Astrocyte (in vitro differentiated cells and primary cell): ENCODE data around the gene SCN8A. TPM values are rescaled to one million over a fixed set of nuclear protein-coding genes. Genes with fewer than 3 reads are reported as not detected.

Experiments
- DNase-seq: peaks from one replicate; pipeline ENCODE4 v3.0.0-alpha.2; 2010; ENCODE audit warnings: low read depth
- FAIRE-seq: peaks from 2 replicates; lab custom pipeline; 2011; peaks lifted over from hg19 to GRCh38; lab: Jason Lieb, UNC
- H2AFZ ChIP-seq: 2 replicates; pipeline ENCODE4 v1.6.0; 2012; ENCODE audit warnings: low read depth, low read length, inconsistent platforms
- H3K27ac ChIP-seq: 2 replicates; pipeline ENCODE4 v1.5.1; 2011; ENCODE audit warnings: low read depth, low read length, inconsistent platforms
- H3K27me3 ChIP-seq: 2 replicates; pipeline ENCODE4 v1.6.0; 2011; ENCODE audit warnings: low read length, inconsistent platforms; ENCODE audit not compliant: insufficient read depth
- H3K36me3 ChIP-seq: 2 replicates; pipeline ENCODE4 v1.5.1; 2011; ENCODE audit warnings: low read length, inconsistent platforms; ENCODE audit not compliant: insufficient read depth
- H3K4me1 ChIP-seq: 2 replicates; pipeline ENCODE4 v1.5.1; 2011; ENCODE audit warnings: low read length, inconsistent platforms; ENCODE audit not compliant: insufficient read depth
- H3K4me2 ChIP-seq: 2 replicates; pipeline ENCODE4 v1.6.0; 2012; ENCODE audit warnings: low read length, inconsistent platforms
- H3K4me3 ChIP-seq: 2 replicates; pipeline ENCODE4 v1.5.1; 2011; ENCODE audit warnings: low read depth, mild to moderate bottlenecking, low read length, inconsistent platforms; ENCODE audit not compliant: insufficient read depth
- H3K79me2 ChIP-seq: 2 replicates; pipeline ENCODE4 v1.6.0; 2012; ENCODE audit warnings: mild to moderate bottlenecking, low read length, inconsistent platforms; ENCODE audit not compliant: insufficient read depth
- H3K9ac ChIP-seq: 2 replicates; pipeline ENCODE4 v1.6.0; 2012; ENCODE audit warnings: mild to moderate bottlenecking, low read length, inconsistent platforms
- H3K9me3 ChIP-seq: 2 replicates; pipeline ENCODE4 v1.5.1; 2012; ENCODE audit warnings: low read depth, mild to moderate bottlenecking, low read length, inconsistent platforms; ENCODE audit not compliant: insufficient read depth
- H4K20me1 ChIP-seq: 2 replicates; pipeline ENCODE4 v1.6.0; 2012; ENCODE audit warnings: low read length, inconsistent platforms; ENCODE audit not compliant: insufficient read depth
- H3K27ac Mint-ChIP-seq: one replicate; pipeline ENCODE4 v1.8.0; 2021; ENCODE audit warnings: mild to moderate bottlenecking, mixed read lengths; ENCODE audit not compliant: unreplicated experiment
- H3K27me3 Mint-ChIP-seq: one replicate; pipeline ENCODE4 v1.8.0; 2021; ENCODE audit warnings: low read depth, mixed read lengths; ENCODE audit not compliant: unreplicated experiment
- H3K36me3 Mint-ChIP-seq: one replicate; pipeline ENCODE4 v1.8.0; 2021; ENCODE audit warnings: low read depth, mixed read lengths; ENCODE audit not compliant: unreplicated experiment
- H3K4me1 Mint-ChIP-seq: one replicate; pipeline ENCODE4 v1.8.0; 2021; ENCODE audit warnings: low read depth, mixed read lengths; ENCODE audit not compliant: unreplicated experiment
- H3K4me3 Mint-ChIP-seq: one replicate; pipeline ENCODE4 v1.8.0; 2021; ENCODE audit warnings: mild to moderate bottlenecking, moderate library complexity, mixed read lengths; ENCODE audit not compliant: unreplicated experiment
- H3K9me3 Mint-ChIP-seq: one replicate; pipeline ENCODE4 v1.8.0; 2021; ENCODE audit warnings: mild to moderate bottlenecking, mixed read lengths; ENCODE audit not compliant: unreplicated experiment
- CTCF ChIP-seq: IDR thresholded peaks from 2 replicates; pipeline ENCODE4 v1.5.1; 2011; ENCODE audit warnings: low read depth, mild to moderate bottlenecking, inconsistent platforms, low read length, moderate library complexity; ENCODE audit not compliant: insufficient read depth
- EZH2 ChIP-seq: IDR thresholded peaks from 2 replicates; pipeline ENCODE4 v1.6.1; 2012; ENCODE audit warnings: mild to moderate bottlenecking, low read length, inconsistent platforms; ENCODE audit not compliant: insufficient read depth
- total RNA-seq: library from RNA; stranded (reverse); gene quantifications from 2 replicates; pipeline ENCODE4 v1.2.1, GENCODE V29; 2021

SCN8A gene
- total RNA-seq, 1 donor from 2014 or later: 6.5 TPM

- peaks cover 4% of the 10 kb centered on the region for H3K36me3 Mint-ChIP-seq
- no peak overlapping the region for H3K27ac Mint-ChIP-seq
- Histone ChIP-seq H3K79me2 (peaks cover 3% of the 10 kb centered on the region), H3K27ac (no peak overlapping the region), H4K20me1 (peaks cover 32% of the 10 kb centered on the region), H3K4me3 (no peak overlapping the region), H3K9ac (no peak overlapping the region), H3K4me1 (no peaks in the 10 kb centered on the region), H2AFZ (no peak overlapping the region), H3K27me3 (peaks cover 3% of the 10 kb centered on the region), H3K4me2 (no peak overlapping the region), H3K9me3 (no peaks in the 10 kb centered on the region), H3K36me3 (no peaks in the 10 kb centered on the region)
- DNase-seq: peak; percentile 25
- no peaks in the 10 kb centered on the region for H3K4me1 Mint-ChIP-seq
- no peak overlapping the region for H3K4me3 Mint-ChIP-seq
- no peak for FAIRE-seq
- H3K9me3 Mint-ChIP-seq: peaks cover 2% of the 10 kb centered on the region
- TF ChIP-seq EZH2 (no peak), CTCF (no peak)
- peaks cover 4% of the 10 kb centered on the region for H3K27me3 Mint-ChIP-seq
These were observed 70.2 kb downstream of the SCN8A start for GRCh38 chr12:51661199-51661598.

- Histone ChIP-seq H2AFZ (no peak overlapping the region), H3K4me3 (no peak overlapping the region), H3K9me3 (no peaks in the 10 kb centered on the region), H3K27ac (no peak overlapping the region), H3K36me3 (no peaks in the 10 kb centered on the region), H4K20me1 (peaks cover 32% of the 10 kb centered on the region), H3K4me1 (no peaks in the 10 kb centered on the region), H3K4me2 (no peak overlapping the region), H3K79me2 (peaks cover 3% of the 10 kb centered on the region), H3K27me3 (peaks cover 3% of the 10 kb centered on the region), H3K9ac (no peak overlapping the region)
- H3K4me1 Mint-ChIP-seq: no peaks in the 10 kb centered on the region
- H3K4me3 Mint-ChIP-seq: no peak overlapping the region
- TF ChIP-seq CTCF (no peak), EZH2 (no peak)
- H3K27ac Mint-ChIP-seq: no peak overlapping the region
- H3K27me3 Mint-ChIP-seq: peaks cover 4% of the 10 kb centered on the region
- H3K36me3 Mint-ChIP-seq: peaks cover 4% of the 10 kb centered on the region
- no peak for DNase-seq
- H3K9me3 Mint-ChIP-seq: peaks cover 2% of the 10 kb centered on the region
- no peak for FAIRE-seq
These were observed 70.8 kb downstream of the SCN8A start for GRCh38 chr12:51661836-51662235.

GRCh38 chr12:51662728-51663154 is 71.7 kb downstream of the SCN8A start:
- H3K79me2 ChIP-seq: peaks cover 3% of the 10 kb centered on the region
- Mint-ChIP-seq H3K36me3 (peaks cover 4% of the 10 kb centered on the region), H3K9me3 (peaks cover 2% of the 10 kb centered on the region), H3K27ac (no peak overlapping the region), H3K4me1 (no peaks in the 10 kb centered on the region), H3K27me3 (peaks cover 4% of the 10 kb centered on the region), H3K4me3 (no peak overlapping the region)
- H2AFZ ChIP-seq: no peak overlapping the region
- no peaks in the 10 kb centered on the region for H3K4me1 ChIP-seq
- H3K27me3 ChIP-seq: peaks cover 3% of the 10 kb centered on the region
- H4K20me1 ChIP-seq: peaks cover 32% of the 10 kb centered on the region
- no peak overlapping the region for H3K9ac ChIP-seq
- H3K27ac ChIP-seq: no peak overlapping the region
- no peak for TF ChIP-seq EZH2
- no peak overlapping the region for H3K4me2 ChIP-seq
- DNase-seq (no peak), FAIRE-seq (no peak)
- H3K9me3 ChIP-seq: no peaks in the 10 kb centered on the region
- no peaks in the 10 kb centered on the region for H3K36me3 ChIP-seq
- no peak overlapping the region for H3K4me3 ChIP-seq
